ENCODE data around the gene KANSL2. TPM values are rescaled to one million over a fixed set of nuclear protein-coding genes. Genes with fewer than 3 reads are reported as not detected.
"Not testable (repeated sequence)": the region's sequence is repeated elsewhere in the genome, so short reads cannot be mapped to it uniquely, and the experiment has no call there.

Gene KANSL2
- total RNA-seq, 1 donor, result 195 TPM

DNA sequence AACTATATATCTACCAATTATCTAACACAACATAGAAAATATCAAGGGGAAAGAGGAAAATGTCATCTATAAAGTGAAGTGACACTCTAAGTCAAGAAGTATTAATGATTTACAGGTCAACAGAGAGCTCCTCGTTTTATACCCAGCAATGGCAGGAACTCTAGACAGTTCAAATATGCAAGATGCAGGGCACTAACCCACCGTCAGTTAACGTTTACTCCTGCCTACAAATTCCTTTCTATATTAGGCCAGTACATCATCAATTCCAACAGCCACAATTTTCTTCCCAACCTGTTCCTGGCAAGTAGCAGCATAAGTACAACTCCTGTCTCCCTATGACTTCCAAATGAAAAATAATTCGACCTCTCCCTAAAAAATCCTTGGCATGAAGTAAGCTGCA is 9.0 kb upstream of the KANSL2 start:
- Histone ChIP-seq H3K27me3 (ENCODE audit: insufficient read depth, low read length) (no peaks in the 10 kb centered on the region), H3K4me1 (ENCODE audit: insufficient read depth, low read length) (no peaks in the 10 kb centered on the region), H3K9me3 (ENCODE audit: low read depth, low read length) (no peaks in the 10 kb centered on the region), H3K4me3 (ENCODE audit: low read length) (no peak overlapping the region)

DNA sequence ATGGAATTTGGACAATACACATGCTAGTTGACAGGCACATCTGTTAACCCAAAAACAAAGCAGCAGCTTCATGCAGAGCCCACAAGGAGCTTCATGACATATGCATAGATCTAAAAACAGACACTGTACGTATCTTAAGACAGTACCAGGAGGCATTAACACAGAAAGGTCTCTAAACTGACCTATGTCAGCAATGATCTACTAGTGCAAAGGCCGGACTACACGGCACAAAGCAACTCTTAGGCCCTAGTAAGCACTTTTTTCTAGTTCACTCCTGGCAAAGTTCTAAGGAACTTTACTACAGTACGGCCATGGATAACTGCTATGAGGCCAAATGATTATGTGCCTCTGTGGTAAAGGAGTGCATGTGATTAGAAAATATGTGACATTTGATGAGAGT is 8.4 kb upstream of the KANSL2 start:
- Histone ChIP-seq H3K4me3 (ENCODE audit: low read length) (no peak overlapping the region), H3K4me1 (ENCODE audit: insufficient read depth, low read length) (no peaks in the 10 kb centered on the region), H3K27me3 (ENCODE audit: insufficient read depth, low read length) (no peaks in the 10 kb centered on the region), H3K9me3 (ENCODE audit: low read depth, low read length) (no peaks in the 10 kb centered on the region)

DNA sequence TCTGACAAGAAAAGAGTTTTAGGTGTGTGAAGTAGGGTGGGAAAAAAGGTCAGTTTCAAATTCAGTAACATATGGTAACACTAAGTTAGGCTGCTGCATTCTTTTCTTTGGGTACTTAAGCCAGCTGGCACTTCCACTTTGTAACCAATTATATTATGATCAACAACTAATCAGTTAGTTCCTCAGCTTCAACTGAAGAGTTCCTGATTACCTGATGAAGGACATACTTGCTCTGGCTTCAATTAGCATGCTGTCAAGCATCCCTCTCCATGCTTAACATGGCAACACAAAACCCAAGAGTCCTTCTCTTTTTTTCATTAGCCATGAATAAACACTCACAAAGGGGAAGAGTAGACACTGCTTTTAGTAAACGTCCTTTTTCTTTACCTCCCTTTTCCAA is 6.8 kb upstream of the KANSL2 start:
- Histone ChIP-seq H3K4me1 (ENCODE audit: insufficient read depth, low read length) (no peaks in the 10 kb centered on the region), H3K9me3 (ENCODE audit: low read depth, low read length) (no peaks in the 10 kb centered on the region), H3K4me3 (ENCODE audit: low read length) (no peak overlapping the region), H3K27me3 (ENCODE audit: insufficient read depth, low read length) (no peaks in the 10 kb centered on the region)

DNA sequence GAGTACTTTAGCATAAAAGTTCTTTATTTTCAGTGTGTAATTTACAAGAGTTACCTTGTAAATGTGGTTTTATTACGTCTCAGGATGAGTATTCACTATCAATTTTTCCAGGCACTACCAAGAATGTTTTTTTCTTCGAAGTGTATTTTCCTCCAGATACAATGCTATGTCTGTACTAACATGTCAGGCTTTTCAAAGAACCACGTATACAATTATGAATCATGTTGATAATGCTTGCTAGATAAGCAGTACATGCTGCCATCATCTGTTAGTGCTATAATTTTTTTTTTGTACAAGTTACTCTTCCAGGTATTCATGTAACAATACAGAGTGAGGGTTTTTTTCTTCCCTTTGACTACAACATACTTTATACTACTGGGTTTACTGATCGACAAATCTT is 5.6 kb upstream of the KANSL2 start:
- peaks cover 2% of the 10 kb centered on the region for H3K4me1 ChIP-seq (ENCODE audit: insufficient read depth, low read length)
- H3K4me3 ChIP-seq (ENCODE audit: low read length), result no peak overlapping the region
- H3K9me3 ChIP-seq (ENCODE audit: low read depth, low read length), result no peaks in the 10 kb centered on the region
- H3K27me3 ChIP-seq (ENCODE audit: insufficient read depth, low read length), result no peaks in the 10 kb centered on the region

DNA sequence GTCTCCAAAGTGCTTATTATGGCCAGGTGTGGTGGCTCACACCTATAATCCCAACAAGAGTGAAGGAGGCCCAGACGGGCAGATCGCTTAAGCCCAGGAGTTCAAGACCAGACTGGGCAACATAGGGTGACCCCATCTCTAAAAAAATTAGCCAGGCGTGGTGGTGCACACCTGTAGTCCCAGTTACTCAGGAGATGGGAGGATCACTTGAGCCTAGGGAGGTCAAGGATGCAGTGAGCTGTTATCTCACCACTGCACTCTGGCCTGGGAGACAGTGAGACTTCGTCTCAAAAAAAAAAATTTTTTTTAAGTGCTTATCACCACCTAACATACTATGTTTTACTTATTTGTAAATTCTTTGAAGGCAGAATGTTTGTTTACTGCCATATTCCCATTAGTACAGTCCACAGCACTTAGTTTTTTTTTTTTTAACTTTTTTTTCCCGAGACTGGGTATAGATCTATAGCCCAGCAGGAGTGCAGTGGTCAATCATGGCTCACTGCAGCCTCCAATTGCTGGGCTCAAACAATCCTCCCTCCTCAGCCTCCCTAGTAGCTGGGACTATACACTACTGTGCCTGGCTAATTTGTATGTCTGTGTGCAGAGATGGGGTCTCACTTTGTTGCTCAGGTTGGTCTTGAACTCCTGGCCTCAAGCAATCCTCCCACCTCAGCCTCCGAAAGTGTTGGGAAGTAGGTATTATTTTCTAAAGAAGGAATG is 4.7 kb upstream of the KANSL2 start:
- Histone ChIP-seq H3K27me3 (ENCODE audit: insufficient read depth, low read length) (no peaks in the 10 kb centered on the region), H3K4me3 (ENCODE audit: low read length) (no peak overlapping the region), H3K9me3 (ENCODE audit: low read depth, low read length) (no peaks in the 10 kb centered on the region), H3K4me1 (ENCODE audit: insufficient read depth, low read length) (peaks cover 3% of the 10 kb centered on the region)

DNA sequence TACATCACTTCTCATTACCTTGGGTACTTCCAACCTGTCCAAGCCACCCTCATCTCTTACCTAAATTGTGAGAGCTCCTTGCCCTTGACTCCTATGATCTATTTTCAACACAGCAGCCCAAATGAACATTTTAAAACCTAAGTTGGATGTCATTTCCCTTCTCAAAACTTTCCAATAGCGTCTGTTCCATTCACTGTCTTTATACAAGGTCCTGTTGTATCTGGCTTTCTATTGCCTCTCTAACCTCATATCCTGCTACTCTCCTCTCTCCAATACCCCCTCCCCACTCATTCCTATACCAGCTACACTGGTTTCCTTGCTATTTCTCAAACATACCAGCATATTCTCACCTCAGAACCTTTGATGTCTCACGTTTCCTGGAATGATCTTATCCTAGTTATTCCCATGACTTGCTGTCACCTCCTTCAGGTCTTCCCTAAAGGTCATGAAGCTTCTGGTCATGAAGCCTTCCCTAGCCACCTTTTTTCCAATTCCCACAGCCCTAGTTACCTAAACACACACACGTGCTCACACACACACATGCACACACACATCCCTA is 4.1 kb upstream of the KANSL2 start:
- Histone ChIP-seq H3K9me3 (ENCODE audit: low read depth, low read length) (no peaks in the 10 kb centered on the region), H3K4me1 (ENCODE audit: insufficient read depth, low read length) (peaks cover 7% of the 10 kb centered on the region), H3K27me3 (ENCODE audit: insufficient read depth, low read length) (no peaks in the 10 kb centered on the region), H3K4me3 (ENCODE audit: low read length) (no peak overlapping the region)

DNA sequence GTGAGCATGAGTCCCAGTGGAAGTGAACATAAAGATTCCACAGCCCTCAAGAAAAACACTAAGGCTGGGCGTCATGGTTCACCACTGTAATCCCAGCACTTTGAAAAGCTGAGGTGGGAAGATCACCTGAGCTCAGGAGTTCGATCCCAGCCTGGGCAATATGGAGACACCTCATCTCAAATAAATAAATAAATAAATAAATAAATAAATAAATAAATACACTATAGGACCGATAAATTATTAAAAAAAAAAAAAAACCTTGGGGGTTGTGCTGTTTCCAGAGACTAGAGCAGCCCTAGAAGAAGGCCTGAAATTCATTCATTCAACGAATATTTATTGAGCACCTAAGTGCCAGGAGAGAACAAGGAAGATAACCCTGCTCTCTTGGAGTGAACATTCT is 1.5 kb upstream of the KANSL2 start:
- Histone ChIP-seq H3K9me3 (ENCODE audit: low read depth, low read length) (no peaks in the 10 kb centered on the region), H3K4me3 (ENCODE audit: low read length) (no peak overlapping the region), H3K27me3 (ENCODE audit: insufficient read depth, low read length) (no peaks in the 10 kb centered on the region), H3K4me1 (ENCODE audit: insufficient read depth, low read length) (peaks cover 33% of the 10 kb centered on the region)

DNA sequence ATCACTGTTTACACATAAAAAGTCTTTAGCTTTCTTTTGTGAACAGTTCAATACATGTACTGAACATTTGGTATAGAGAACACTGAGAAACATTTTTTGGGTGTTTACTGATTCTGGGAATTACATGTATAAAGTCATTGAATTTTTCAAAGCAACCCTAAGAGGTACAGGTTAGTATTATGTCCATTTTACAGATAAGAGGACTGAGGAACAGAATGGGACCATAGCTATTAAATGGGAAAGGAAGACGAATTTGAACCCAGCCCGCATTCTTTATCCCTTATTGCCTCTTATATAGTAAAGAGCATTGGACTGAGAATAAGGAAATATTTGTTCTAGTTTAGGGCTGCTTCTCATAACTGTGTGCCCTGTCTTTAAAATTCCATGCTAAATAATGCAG is 889 bp upstream of the KANSL2 start:
- no peaks in the 10 kb centered on the region for H3K27me3 ChIP-seq (ENCODE audit: insufficient read depth, low read length)
- H3K4me3 ChIP-seq (ENCODE audit: low read length), result peak overlapping the region; percentile 100
- H3K9me3 ChIP-seq (ENCODE audit: low read depth, low read length), result no peaks in the 10 kb centered on the region
- peaks cover 39% of the 10 kb centered on the region for H3K4me1 ChIP-seq (ENCODE audit: insufficient read depth, low read length)

DNA sequence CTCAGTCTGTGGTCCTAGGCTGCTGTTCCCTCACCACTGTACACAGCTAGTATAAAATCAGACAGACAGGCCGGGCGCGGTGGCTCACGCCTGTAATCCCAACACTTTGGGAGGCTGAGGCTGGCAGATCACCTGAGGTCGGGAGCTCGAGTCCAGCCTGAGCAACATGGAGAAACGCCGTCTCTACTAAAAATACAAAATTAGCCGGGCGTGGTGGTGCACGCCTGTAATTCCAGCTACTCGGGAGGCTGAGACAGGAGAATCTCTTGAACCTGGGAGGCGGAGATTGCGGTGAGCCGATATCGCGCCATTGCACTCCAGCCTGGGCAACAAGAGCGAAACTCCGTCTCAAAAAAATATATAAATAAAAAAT is 481 bp upstream of the KANSL2 start:
- Histone ChIP-seq H3K4me3 (ENCODE audit: low read length) (peak overlapping the region; percentile 100), H3K4me1 (ENCODE audit: insufficient read depth, low read length) (peaks cover 43% of the 10 kb centered on the region)
- not testable (repeated sequence) for H3K27me3 ChIP-seq (ENCODE audit: insufficient read depth, low read length); H3K9me3 ChIP-seq (ENCODE audit: low read depth, low read length)

DNA sequence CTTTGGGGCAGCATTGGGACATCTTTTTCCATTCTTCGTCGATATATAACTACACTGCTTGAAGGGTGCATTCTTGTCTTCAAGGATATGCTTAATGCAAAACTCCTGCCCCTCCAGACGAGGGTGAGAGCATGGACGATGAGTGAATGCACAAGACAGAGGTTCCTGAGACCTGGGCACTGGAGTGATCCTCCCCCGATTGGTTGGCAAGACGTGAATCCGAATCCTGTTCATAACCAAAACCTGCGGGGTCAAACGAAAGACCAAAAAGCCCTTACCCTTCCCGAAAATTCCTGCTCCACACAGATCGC is 684 bp downstream of the KANSL2 start:
- Histone ChIP-seq H3K9me3 (ENCODE audit: low read depth, low read length) (no peaks in the 10 kb centered on the region), H3K4me1 (ENCODE audit: insufficient read depth, low read length) (peaks cover 49% of the 10 kb centered on the region), H3K27me3 (ENCODE audit: insufficient read depth, low read length) (no peaks in the 10 kb centered on the region), H3K4me3 (ENCODE audit: low read length) (peak overlapping the region; percentile 100)

DNA sequence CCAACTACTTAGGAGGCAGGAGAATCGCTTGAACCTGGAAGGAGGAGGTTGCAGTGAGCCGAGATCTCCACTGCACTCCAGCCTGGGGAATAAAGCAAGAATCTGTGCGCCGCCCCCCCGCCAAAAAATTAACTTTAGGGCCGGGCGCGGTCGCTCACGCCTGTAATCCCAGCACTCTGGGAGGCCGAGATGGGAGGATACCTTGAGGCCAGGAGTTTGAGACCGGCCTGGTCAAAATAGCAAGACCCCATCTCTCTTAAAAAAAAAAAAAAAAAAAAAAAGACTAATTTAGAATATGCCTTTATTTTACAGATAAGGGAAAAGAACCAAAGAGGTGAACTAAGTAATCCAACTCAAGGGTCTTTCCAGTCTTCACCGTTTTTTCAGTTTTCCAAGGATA is 1.2 kb downstream of the KANSL2 start:
- Histone ChIP-seq H3K4me3 (ENCODE audit: low read length) (peak overlapping the region; percentile 100), H3K27me3 (ENCODE audit: insufficient read depth, low read length) (no peaks in the 10 kb centered on the region), H3K9me3 (ENCODE audit: low read depth, low read length) (no peaks in the 10 kb centered on the region), H3K4me1 (ENCODE audit: insufficient read depth, low read length) (peaks cover 49% of the 10 kb centered on the region)

DNA sequence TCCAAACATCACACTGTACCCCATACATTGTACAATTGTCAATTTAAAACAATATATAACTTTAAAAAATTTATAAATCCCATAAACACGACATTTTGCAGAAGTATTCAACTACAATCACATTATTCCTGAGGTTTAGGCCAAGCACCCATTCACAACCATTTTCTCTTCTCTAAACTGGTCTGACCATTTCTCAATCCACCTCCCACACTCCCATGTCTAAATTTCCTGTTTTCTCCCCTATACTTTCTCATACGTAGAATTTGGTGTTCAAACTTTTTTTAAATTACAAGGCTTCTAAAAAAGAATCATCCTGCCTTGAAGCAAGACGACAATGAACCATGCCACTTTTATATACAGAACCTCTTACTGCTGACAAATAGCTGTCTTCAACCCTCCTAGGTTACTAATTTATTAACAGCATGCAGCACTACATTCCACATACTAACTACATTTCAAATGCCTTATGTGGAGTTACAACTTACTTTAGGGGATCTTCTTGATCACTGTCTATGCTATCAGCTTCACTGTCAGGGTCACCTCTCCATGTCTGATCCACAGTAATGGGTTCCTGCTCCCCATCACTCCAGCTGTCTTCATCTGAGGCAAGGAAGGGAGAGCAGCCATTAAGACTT is 3.4 kb downstream of the KANSL2 start:
- Histone ChIP-seq H3K4me1 (ENCODE audit: insufficient read depth, low read length) (peaks cover 49% of the 10 kb centered on the region), H3K9me3 (ENCODE audit: low read depth, low read length) (no peaks in the 10 kb centered on the region), H3K4me3 (ENCODE audit: low read length) (no peak overlapping the region), H3K27me3 (ENCODE audit: insufficient read depth, low read length) (no peaks in the 10 kb centered on the region)

DNA sequence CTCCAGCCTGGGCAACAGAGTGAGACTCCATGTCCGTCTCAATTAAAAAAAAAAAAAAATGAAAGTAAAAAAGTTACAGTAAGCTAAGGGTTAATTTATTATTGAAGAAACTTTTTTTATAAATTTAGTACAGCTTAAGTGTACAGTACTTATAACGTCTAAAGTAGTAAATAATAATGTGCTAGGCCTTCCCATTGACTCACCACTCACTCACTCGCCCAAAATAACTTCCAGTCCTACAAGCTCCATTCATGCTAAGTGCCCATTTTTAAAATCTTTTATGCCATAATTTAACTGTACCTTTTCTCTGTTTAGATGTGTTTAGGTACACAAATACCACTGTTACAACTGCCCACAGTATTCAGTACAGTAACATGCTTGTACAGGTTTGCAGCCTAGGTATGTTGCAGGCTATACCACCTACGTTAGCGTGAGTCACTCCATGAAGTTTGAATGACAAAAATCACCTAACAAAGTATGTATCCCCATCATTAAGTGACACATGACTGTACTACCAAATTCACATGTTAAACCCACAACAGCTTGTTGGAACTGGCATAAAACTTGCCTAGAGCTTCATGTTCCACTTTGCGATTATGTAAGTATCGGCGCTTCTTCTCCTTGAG is 10.7 kb downstream of the KANSL2 start:
- no peaks in the 10 kb centered on the region for H3K27me3 ChIP-seq (ENCODE audit: insufficient read depth, low read length)
- H3K9me3 ChIP-seq (ENCODE audit: low read depth, low read length), result no peaks in the 10 kb centered on the region
- no peaks in the 10 kb centered on the region for H3K4me1 ChIP-seq (ENCODE audit: insufficient read depth, low read length)
- no peak overlapping the region for H3K4me3 ChIP-seq (ENCODE audit: low read length)

DNA sequence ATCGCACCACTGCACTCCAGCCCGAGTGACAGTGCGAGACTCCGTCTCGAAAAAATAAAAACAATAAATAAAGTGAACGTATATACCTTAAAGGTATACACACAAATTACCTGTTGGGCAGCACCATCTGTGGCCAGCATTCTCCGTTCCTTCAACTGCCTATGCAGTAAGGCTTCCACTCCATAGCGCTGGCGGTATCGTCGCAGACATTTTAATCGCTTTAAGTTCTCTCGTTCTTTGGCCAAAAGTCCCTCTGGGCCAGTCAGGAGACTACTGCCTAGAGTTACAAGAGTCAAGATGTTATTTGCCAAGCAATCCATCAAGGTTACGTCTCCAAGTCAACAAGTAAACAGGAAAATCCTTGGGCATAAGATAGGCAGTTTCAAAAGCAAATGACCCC is 13.0 kb downstream of the KANSL2 start:
- Histone ChIP-seq H3K4me1 (ENCODE audit: insufficient read depth, low read length) (no peaks in the 10 kb centered on the region), H3K27me3 (ENCODE audit: insufficient read depth, low read length) (no peaks in the 10 kb centered on the region), H3K4me3 (ENCODE audit: low read length) (no peak overlapping the region), H3K9me3 (ENCODE audit: low read depth, low read length) (no peaks in the 10 kb centered on the region)

DNA sequence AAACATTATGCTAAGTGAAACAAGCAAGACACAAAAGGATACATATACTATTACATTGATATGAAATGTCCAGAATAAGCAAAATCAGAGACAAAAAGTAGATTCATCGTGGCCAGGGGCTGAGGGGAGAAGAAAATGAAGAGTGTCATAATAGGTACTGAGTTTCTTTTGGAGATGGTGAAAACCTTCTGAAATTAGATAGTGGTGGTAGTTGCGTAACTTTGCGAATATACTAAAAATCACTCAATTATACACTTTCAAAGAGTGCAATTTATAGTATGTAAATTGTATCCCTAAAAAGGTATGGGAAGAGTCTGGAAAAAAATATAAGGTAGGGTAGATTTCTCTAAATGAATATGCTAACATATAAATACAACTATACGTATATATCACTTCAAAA is 22.2 kb downstream of the KANSL2 start:
- Histone ChIP-seq H3K4me1 (ENCODE audit: insufficient read depth, low read length) (no peaks in the 10 kb centered on the region), H3K27me3 (ENCODE audit: insufficient read depth, low read length) (no peaks in the 10 kb centered on the region), H3K9me3 (ENCODE audit: low read depth, low read length) (no peaks in the 10 kb centered on the region), H3K4me3 (ENCODE audit: low read length) (no peak overlapping the region)

DNA sequence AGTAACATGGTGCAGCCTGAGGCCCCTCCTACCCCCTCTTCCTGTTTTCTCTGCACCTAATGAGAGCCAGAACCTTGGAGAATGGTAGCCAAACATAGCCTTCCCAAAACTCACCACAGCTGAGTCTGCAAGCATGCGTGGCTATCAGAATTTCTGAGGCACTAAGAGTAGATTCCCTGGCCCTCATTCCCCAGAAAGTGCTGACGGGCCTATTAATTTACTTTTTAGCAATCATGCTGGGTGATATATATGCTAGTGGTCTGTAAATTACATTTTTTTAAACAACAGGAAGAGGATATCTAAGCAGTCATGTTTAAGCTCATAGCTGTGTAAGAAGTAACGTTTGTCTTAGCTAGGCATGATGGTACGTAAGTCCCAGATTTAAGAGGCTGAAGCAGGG is 30.4 kb downstream of the KANSL2 start:
- Histone ChIP-seq H3K4me1 (ENCODE audit: insufficient read depth, low read length) (no peaks in the 10 kb centered on the region), H3K4me3 (ENCODE audit: low read length) (no peak overlapping the region), H3K27me3 (ENCODE audit: insufficient read depth, low read length) (no peaks in the 10 kb centered on the region), H3K9me3 (ENCODE audit: low read depth, low read length) (no peaks in the 10 kb centered on the region)
